ENCODE results near the gene TRIP4. TPM values are rescaled to one million over a fixed set of nuclear protein-coding genes. Genes with fewer than 3 reads are reported as not detected.
"Not testable (repeated sequence)": the region's sequence is repeated elsewhere in the genome, so short reads cannot be mapped to it uniquely, and the experiment has no call there.

The TRIP4 gene
- 12.0 TPM for total RNA-seq

DNA sequence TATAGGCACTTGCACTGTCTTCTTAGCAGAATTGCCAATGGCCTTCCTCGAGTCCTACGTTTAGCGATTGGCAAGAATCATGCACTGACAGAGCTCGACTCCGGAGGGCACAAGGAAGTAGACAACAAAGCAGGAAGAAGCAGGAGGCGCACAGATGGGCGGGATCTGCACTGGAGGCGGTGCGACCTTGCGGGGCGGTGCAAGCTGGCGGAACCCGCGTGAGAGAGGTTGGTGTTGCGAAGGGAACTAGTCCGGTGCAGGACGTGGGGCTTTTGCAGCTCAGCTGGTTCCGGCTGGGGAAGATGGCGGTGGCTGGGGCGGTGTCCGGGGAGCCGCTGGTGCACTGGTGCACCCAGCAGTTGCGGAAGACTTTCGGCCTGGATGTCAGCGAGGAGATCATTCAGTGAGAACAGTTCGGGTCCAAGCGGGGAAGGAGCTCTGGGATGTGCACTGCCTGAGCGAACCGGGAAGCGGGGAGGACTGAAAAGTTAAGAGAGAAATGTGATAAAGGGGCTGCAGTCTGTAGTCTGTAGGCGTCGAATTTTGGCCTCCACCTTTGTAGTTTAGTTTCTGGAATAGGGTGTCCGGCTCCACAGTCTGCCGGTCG is at the start of gene TRIP4:
Gene TRIP4, plus strand, starts transcription at position 275 of the 607 bp plus-strand sequence. Its CDS starts 28 bp downstream, at position 303.
- Histone ChIP-seq H3K27me3 (ENCODE audit: control insufficient read depth in 3 of 3, insufficient read depth in 3 of 3, low read length in 3 of 3) (no peaks in the 10 kb centered on the region), H3K36me3 (ENCODE audit: control insufficient read depth in 3 of 3, insufficient read depth in 3 of 3, low read length in 3 of 3) (peaks cover 0 to 3% (median 0%) of the 10 kb centered on the region in 3 donors), H3K9ac (ENCODE audit: low read depth in 1 of 3, low read length in 3 of 3) (peak within 1 kb of the TSS; percentile 39 to 92 (median 81)), H3K4me1 (ENCODE audit: control insufficient read depth in 3 of 3, insufficient read depth in 3 of 3, low read length in 3 of 3) (peaks cover 0 to 8% (median 7%) of the 10 kb centered on the region in 3 donors), H3K27ac (ENCODE audit: low read depth, low read length) (no peak within 1 kb of the TSS), H3K9me3 (ENCODE audit: control insufficient read depth in 3 of 3, low read length in 3 of 3) (peaks cover 0 to 3% (median 0%) of the 10 kb centered on the region in 3 donors), H3K4me3 (ENCODE audit: low read length in 3 of 3) (peak within 1 kb of the TSS; percentile 74 to 96 (median 93))

GRCh38 chr15:64340355-64340754 is 47.3 kb upstream of the TRIP4 start:
- H3K9me3 ChIP-seq (ENCODE audit: control insufficient read depth in 3 of 3, low read length in 3 of 3), result no peaks in the 10 kb centered on the region
- no peak overlapping the region for H3K4me3 ChIP-seq (ENCODE audit: low read length in 3 of 3)
- no peaks in the 10 kb centered on the region for H3K36me3 ChIP-seq (ENCODE audit: control insufficient read depth in 3 of 3, insufficient read depth in 3 of 3, low read length in 3 of 3)
- H3K27ac ChIP-seq (ENCODE audit: low read depth, low read length), result no peak overlapping the region
- H3K27me3 ChIP-seq (ENCODE audit: control insufficient read depth in 3 of 3, insufficient read depth in 3 of 3, low read length in 3 of 3), result no peaks in the 10 kb centered on the region
- no peak overlapping the region for H3K9ac ChIP-seq (ENCODE audit: low read depth in 1 of 3, low read length in 3 of 3)
- H3K4me1 ChIP-seq (ENCODE audit: control insufficient read depth in 3 of 3, insufficient read depth in 3 of 3, low read length in 3 of 3), result peaks cover 0 to 4% (median 0%) of the 10 kb centered on the region in 3 donors

GRCh38 chr15:64341961-64342360 is 45.7 kb upstream of the TRIP4 start:
- Histone ChIP-seq H3K4me1 (ENCODE audit: control insufficient read depth in 3 of 3, insufficient read depth in 3 of 3, low read length in 3 of 3) (peaks cover 0 to 4% (median 0%) of the 10 kb centered on the region in 3 donors), H3K4me3 (ENCODE audit: low read length in 3 of 3) (no peak overlapping the region), H3K27me3 (ENCODE audit: control insufficient read depth in 3 of 3, insufficient read depth in 3 of 3, low read length in 3 of 3) (no peaks in the 10 kb centered on the region), H3K36me3 (ENCODE audit: control insufficient read depth in 3 of 3, insufficient read depth in 3 of 3, low read length in 3 of 3) (no peaks in the 10 kb centered on the region), H3K9ac (ENCODE audit: low read depth in 1 of 3, low read length in 3 of 3) (no peak overlapping the region), H3K9me3 (ENCODE audit: control insufficient read depth in 3 of 3, low read length in 3 of 3) (no peaks in the 10 kb centered on the region), H3K27ac (ENCODE audit: low read depth, low read length) (no peak overlapping the region)

DNA sequence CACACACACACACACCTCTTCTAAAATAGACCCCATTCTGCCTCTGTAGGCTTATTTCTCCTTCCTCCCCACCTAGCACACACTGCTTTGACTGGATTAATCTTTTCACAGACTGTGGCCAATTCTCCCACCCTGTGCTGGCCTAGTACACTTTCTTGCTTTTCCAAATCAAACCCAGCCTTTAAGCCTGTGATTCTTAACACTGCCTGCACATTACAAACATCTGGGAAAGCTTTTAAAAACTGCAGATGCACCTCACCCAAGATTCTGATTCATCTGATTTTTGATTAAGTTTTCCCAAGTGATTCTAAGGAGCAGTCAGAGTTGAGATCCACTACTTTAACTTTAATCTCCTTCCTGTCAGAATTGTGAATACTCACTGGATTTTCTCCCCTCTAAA is 44.4 kb upstream of the TRIP4 start:
- Histone ChIP-seq H3K27ac (ENCODE audit: low read depth, low read length) (no peak overlapping the region), H3K4me3 (ENCODE audit: low read length in 3 of 3) (no peak overlapping the region), H3K36me3 (ENCODE audit: control insufficient read depth in 3 of 3, insufficient read depth in 3 of 3, low read length in 3 of 3) (no peaks in the 10 kb centered on the region), H3K9ac (ENCODE audit: low read depth in 1 of 3, low read length in 3 of 3) (no peak overlapping the region), H3K27me3 (ENCODE audit: control insufficient read depth in 3 of 3, insufficient read depth in 3 of 3, low read length in 3 of 3) (no peaks in the 10 kb centered on the region), H3K9me3 (ENCODE audit: control insufficient read depth in 3 of 3, low read length in 3 of 3) (no peaks in the 10 kb centered on the region), H3K4me1 (ENCODE audit: control insufficient read depth in 3 of 3, insufficient read depth in 3 of 3, low read length in 3 of 3) (peaks cover 0 to 4% (median 0%) of the 10 kb centered on the region in 3 donors)

DNA sequence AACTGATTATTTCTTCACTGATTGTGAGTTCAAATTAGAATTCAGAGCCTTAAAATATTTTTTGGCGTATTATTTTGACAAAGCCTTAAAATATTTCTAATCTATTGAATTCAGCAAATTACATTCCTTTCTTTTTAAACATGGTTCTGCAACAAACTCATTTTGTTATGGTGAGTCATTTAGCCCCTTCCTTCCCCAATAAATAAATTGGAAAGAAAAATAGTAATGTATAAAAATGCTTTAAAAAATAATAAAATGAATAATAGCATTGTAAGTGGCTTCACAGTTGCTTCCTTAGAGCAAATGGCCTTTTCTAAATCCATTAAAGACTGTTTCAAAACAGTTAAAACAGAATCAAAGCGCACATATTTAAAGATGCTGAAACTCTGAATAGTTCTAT is 43.8 kb upstream of the TRIP4 start:
- H3K27me3 ChIP-seq (ENCODE audit: control insufficient read depth in 3 of 3, insufficient read depth in 3 of 3, low read length in 3 of 3), result no peaks in the 10 kb centered on the region
- no peaks in the 10 kb centered on the region for H3K36me3 ChIP-seq (ENCODE audit: control insufficient read depth in 3 of 3, insufficient read depth in 3 of 3, low read length in 3 of 3)
- no peaks in the 10 kb centered on the region for H3K9me3 ChIP-seq (ENCODE audit: control insufficient read depth in 3 of 3, low read length in 3 of 3)
- peaks cover 0 to 4% (median 0%) of the 10 kb centered on the region in 3 donors for H3K4me1 ChIP-seq (ENCODE audit: control insufficient read depth in 3 of 3, insufficient read depth in 3 of 3, low read length in 3 of 3)
- no peak overlapping the region for H3K4me3 ChIP-seq (ENCODE audit: low read length in 3 of 3)
- H3K27ac ChIP-seq (ENCODE audit: low read depth, low read length), result no peak overlapping the region
- no peak overlapping the region for H3K9ac ChIP-seq (ENCODE audit: low read depth in 1 of 3, low read length in 3 of 3)

DNA sequence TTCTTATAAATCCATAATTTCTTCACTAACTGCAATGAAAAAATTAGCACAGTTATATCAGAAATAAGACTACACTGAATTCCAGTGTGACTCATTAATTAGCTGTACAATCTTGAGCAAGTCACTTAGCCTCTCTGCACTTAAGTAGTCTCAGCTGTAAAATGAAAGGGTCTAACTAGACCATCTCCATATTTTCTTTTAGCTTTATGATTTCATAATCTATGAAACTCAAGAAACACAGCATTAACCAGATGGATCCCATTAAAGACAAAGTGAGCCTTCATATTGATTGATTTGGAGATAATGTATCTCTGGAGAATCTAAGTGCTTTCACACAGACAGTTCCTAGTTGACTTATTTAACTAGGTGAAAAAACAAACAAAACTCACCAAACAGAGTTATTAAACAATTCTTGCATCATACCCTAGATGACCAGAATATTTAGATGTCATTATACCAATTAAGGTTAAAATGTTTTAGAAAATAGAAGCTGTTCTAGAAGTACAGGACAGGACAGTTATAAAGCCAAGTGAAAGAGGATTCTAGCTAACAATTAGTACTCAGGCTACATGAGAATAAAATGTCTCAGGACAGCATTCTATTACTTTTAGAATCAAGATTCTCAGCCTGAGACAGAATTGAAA is 42.9 kb upstream of the TRIP4 start:
- no peak overlapping the region for H3K27ac ChIP-seq (ENCODE audit: low read depth, low read length)
- no peaks in the 10 kb centered on the region for H3K9me3 ChIP-seq (ENCODE audit: control insufficient read depth in 3 of 3, low read length in 3 of 3)
- H3K27me3 ChIP-seq (ENCODE audit: control insufficient read depth in 3 of 3, insufficient read depth in 3 of 3, low read length in 3 of 3), result no peaks in the 10 kb centered on the region
- no peaks in the 10 kb centered on the region for H3K36me3 ChIP-seq (ENCODE audit: control insufficient read depth in 3 of 3, insufficient read depth in 3 of 3, low read length in 3 of 3)
- peak overlapping the region in 1 of 3 donors; percentile 27 for H3K9ac ChIP-seq (ENCODE audit: low read depth in 1 of 3, low read length in 3 of 3)
- no peak overlapping the region for H3K4me3 ChIP-seq (ENCODE audit: low read length in 3 of 3)
- H3K4me1 ChIP-seq (ENCODE audit: control insufficient read depth in 3 of 3, insufficient read depth in 3 of 3, low read length in 3 of 3), result peaks cover 0 to 4% (median 3%) of the 10 kb centered on the region in 3 donors

DNA sequence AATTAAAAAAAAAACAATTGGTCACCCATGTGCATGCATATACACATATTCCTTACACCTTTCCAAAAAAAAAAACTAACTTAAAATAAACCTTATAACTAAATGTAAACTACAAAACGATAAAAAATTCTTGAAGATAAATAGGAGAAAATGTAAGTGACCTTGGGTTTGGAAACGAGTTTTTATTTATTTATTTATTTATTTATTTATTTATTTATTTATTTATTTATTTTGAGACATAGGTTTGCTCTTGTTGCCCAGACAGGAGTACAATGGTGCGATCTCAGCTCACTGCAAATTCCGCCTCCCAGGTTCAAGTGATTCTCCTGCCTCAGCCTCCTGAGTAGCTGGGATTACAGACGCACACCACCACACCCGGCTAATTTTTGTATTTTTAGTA is 41.4 kb upstream of the TRIP4 start:
- not testable (repeated sequence) for H3K36me3 ChIP-seq (ENCODE audit: control insufficient read depth in 3 of 3, insufficient read depth in 3 of 3, low read length in 3 of 3); H3K27ac ChIP-seq (ENCODE audit: low read depth, low read length); H3K4me1 ChIP-seq (ENCODE audit: control insufficient read depth in 3 of 3, insufficient read depth in 3 of 3, low read length in 3 of 3); H3K9me3 ChIP-seq (ENCODE audit: control insufficient read depth in 3 of 3, low read length in 3 of 3); H3K27me3 ChIP-seq (ENCODE audit: control insufficient read depth in 3 of 3, insufficient read depth in 3 of 3, low read length in 3 of 3); H3K9ac ChIP-seq (ENCODE audit: low read depth in 1 of 3, low read length in 3 of 3); H3K4me3 ChIP-seq (ENCODE audit: low read length in 3 of 3)

DNA sequence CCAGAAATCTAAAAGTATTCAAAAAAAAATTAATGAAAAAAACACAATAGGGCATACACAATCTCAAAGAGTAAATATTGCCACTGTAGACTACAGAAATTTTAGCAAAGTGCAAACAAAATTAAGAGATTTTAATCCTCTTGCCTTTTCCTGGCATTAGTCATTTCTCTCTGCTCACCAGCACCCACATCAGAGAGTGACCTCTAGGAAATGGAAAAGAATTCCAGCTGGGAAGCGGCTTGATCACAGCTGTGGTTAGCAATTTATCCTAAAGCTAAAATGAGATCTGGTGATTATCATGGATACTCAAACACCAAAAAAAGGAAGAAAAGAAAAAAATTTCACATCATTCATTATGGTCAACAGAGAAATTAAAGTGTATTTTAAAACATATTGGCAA is 39.2 kb upstream of the TRIP4 start:
- Histone ChIP-seq H3K9me3 (ENCODE audit: control insufficient read depth in 3 of 3, low read length in 3 of 3) (no peaks in the 10 kb centered on the region), H3K4me3 (ENCODE audit: low read length in 3 of 3) (no peak overlapping the region), H3K27ac (ENCODE audit: low read depth, low read length) (no peak overlapping the region), H3K9ac (ENCODE audit: low read depth in 1 of 3, low read length in 3 of 3) (no peak overlapping the region), H3K36me3 (ENCODE audit: control insufficient read depth in 3 of 3, insufficient read depth in 3 of 3, low read length in 3 of 3) (no peaks in the 10 kb centered on the region), H3K27me3 (ENCODE audit: control insufficient read depth in 3 of 3, insufficient read depth in 3 of 3, low read length in 3 of 3) (no peaks in the 10 kb centered on the region), H3K4me1 (ENCODE audit: control insufficient read depth in 3 of 3, insufficient read depth in 3 of 3, low read length in 3 of 3) (peaks cover 0 to 4% (median 3%) of the 10 kb centered on the region in 3 donors)

DNA sequence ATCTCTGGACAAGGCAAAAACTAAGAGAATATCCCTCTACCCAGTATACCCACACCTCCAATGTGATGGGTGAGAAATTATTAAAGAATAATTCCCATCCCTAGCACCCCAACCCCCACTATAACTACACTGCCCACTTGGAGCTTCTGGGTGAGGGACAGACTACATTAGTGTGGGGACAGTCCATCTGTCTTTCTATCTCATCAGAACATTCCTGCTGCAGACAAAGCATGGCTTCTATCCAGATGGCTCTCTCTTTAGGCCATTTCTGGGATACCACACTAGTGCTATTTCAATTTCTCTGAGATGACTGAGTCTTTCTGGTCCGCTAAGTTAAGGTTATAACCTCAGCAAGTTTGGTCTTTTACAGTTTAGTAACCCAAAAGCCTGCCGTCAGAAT is 38.3 kb upstream of the TRIP4 start:
- H3K9ac ChIP-seq (ENCODE audit: low read depth in 1 of 3, low read length in 3 of 3), result no peak overlapping the region
- no peak overlapping the region for H3K27ac ChIP-seq (ENCODE audit: low read depth, low read length)
- H3K9me3 ChIP-seq (ENCODE audit: control insufficient read depth in 3 of 3, low read length in 3 of 3), result no peaks in the 10 kb centered on the region
- H3K4me3 ChIP-seq (ENCODE audit: low read length in 3 of 3), result no peak overlapping the region
- no peaks in the 10 kb centered on the region for H3K36me3 ChIP-seq (ENCODE audit: control insufficient read depth in 3 of 3, insufficient read depth in 3 of 3, low read length in 3 of 3)
- H3K4me1 ChIP-seq (ENCODE audit: control insufficient read depth in 3 of 3, insufficient read depth in 3 of 3, low read length in 3 of 3), result peaks cover 0 to 4% (median 3%) of the 10 kb centered on the region in 3 donors
- no peaks in the 10 kb centered on the region for H3K27me3 ChIP-seq (ENCODE audit: control insufficient read depth in 3 of 3, insufficient read depth in 3 of 3, low read length in 3 of 3)

- Histone ChIP-seq H3K4me3 (ENCODE audit: low read length in 3 of 3) (no peak overlapping the region), H3K4me1 (ENCODE audit: control insufficient read depth in 3 of 3, insufficient read depth in 3 of 3, low read length in 3 of 3) (peaks cover 7 to 9% (median 8%) of the 10 kb centered on the region in 3 donors), H3K27me3 (ENCODE audit: control insufficient read depth in 3 of 3, insufficient read depth in 3 of 3, low read length in 3 of 3) (no peaks in the 10 kb centered on the region), H3K9me3 (ENCODE audit: control insufficient read depth in 3 of 3, low read length in 3 of 3) (no peaks in the 10 kb centered on the region), H3K27ac (ENCODE audit: low read depth, low read length) (no peak overlapping the region), H3K36me3 (ENCODE audit: control insufficient read depth in 3 of 3, insufficient read depth in 3 of 3, low read length in 3 of 3) (no peaks in the 10 kb centered on the region), H3K9ac (ENCODE audit: low read depth in 1 of 3, low read length in 3 of 3) (no peak overlapping the region)
Measured at GRCh38 chr15:64351265-64351664, 36.4 kb upstream of the TRIP4 start.
